Keratinocyte (primary cell): Measurements from ENCODE around the gene PRDM1.

Source experiments
- CTCF ChIP-seq, 3 experiments: IDR thresholded peaks in 1 of 3; conservative IDR thresholded peaks in 1 of 3; optimal IDR thresholded peaks in 1 of 3; 2 replicates in 2 of 3; 3 replicates in 1 of 3; pipeline versions ENCODE3 to v1.5.1; 2011; ENCODE audit warnings: low read length in 3 of 3, mild to moderate bottlenecking in 3 of 3, moderate library complexity in 2 of 3, control low read depth in 1 of 3, inconsistent platforms in 1 of 3; ENCODE audit not compliant: insufficient read depth in 2 of 3; ENCODE audit errors: extremely low read depth in 1 of 3
- EZH2 ChIP-seq: IDR thresholded peaks from one replicate; pipeline ENCODE4 v1.6.1; 2012; ENCODE audit warnings: inconsistent platforms, mild to moderate bottlenecking, low read length, moderate library complexity

GRCh38 chr6:106086814-106087175 is 659 bp downstream of the PRDM1 start:
- TF ChIP-seq EZH2 (no peak), CTCF (optimal IDR thresholded peaks at IDR 0.05 in 1 of 3, IDR thresholded peaks at IDR 0.05 in 1 of 3, conservative IDR thresholded peaks at IDR 0.05 in 1 of 3; ENCODE audit: extremely low read depth in 1 of 3, insufficient read depth in 2 of 3, low read length in 3 of 3) (no peak)
